ENCODE measurements around the gene BEND5.

The BEND5 gene

GRCh38 chr1:48761986-48762385 lies 14.7 kb downstream of the BEND5 start:
- no peak for DNase-seq

GRCh38 chr1:48761411-48761810 lies 15.3 kb downstream of the BEND5 start:
- DNase-seq, result no peak

GRCh38 chr1:48760857-48761256 lies 15.8 kb downstream of the BEND5 start:
- DNase-seq, result no peak

GRCh38 chr1:48758976-48759375 lies 17.7 kb downstream of the BEND5 start:
- DNase-seq, result no peak

GRCh38 chr1:48757363-48757762 lies 19.3 kb downstream of the BEND5 start:
- no peak for DNase-seq

GRCh38 chr1:48756683-48757316 lies 19.9 kb downstream of the BEND5 start:
- no peak for DNase-seq

GRCh38 chr1:48753293-48753692 lies 23.4 kb downstream of the BEND5 start:
- no peak for DNase-seq

GRCh38 chr1:48750109-48750508 lies 26.6 kb downstream of the BEND5 start:
- DNase-seq, result no peak

- no peak for DNase-seq
Measured at GRCh38 chr1:48749068-48749467, 27.6 kb downstream of the BEND5 start.

GRCh38 chr1:48746906-48747305 lies 29.8 kb downstream of the BEND5 start:
- DNase-seq, result no peak

- no peak for DNase-seq
Measured at GRCh38 chr1:48744032-48744431, 32.7 kb downstream of the BEND5 start.

- no peak for DNase-seq
Measured at GRCh38 chr1:48743480-48743879, 33.2 kb downstream of the BEND5 start.

- no peak for DNase-seq
Measured at GRCh38 chr1:48741380-48741779, 35.3 kb downstream of the BEND5 start.

GRCh38 chr1:48740621-48741020 lies 36.1 kb downstream of the BEND5 start:
- DNase-seq, result no peak

GRCh38 chr1:48739091-48739490 lies 37.6 kb downstream of the BEND5 start:
- DNase-seq, result no peak

- no peak for DNase-seq
Measured at GRCh38 chr1:48738356-48738755, 38.3 kb downstream of the BEND5 start.

- no peak for DNase-seq
Measured at GRCh38 chr1:48735796-48736195, 40.9 kb downstream of the BEND5 start.

- DNase-seq, result no peak
Measured at GRCh38 chr1:48730164-48730910, 46.4 kb downstream of the BEND5 start.

GRCh38 chr1:48728584-48728983 lies 48.1 kb downstream of the BEND5 start:
- no peak for DNase-seq

GRCh38 chr1:48726557-48727215 lies 50.0 kb downstream of the BEND5 start:
- no peak for DNase-seq

GRCh38 chr1:48726139-48726538 lies 50.6 kb downstream of the BEND5 start:
- no peak for DNase-seq

GRCh38 chr1:48725341-48726046 lies 51.2 kb downstream of the BEND5 start:
- no peak for DNase-seq

- no peak for DNase-seq
Measured at GRCh38 chr1:48720929-48721328, 55.8 kb downstream of the BEND5 start.

GRCh38 chr1:48718705-48719104 lies 58.0 kb downstream of the BEND5 start:
- no peak for DNase-seq

Measured in T1000 (cell line).